Measurements from ENCODE around the gene TENM3.

The TENM3 gene

DNA sequence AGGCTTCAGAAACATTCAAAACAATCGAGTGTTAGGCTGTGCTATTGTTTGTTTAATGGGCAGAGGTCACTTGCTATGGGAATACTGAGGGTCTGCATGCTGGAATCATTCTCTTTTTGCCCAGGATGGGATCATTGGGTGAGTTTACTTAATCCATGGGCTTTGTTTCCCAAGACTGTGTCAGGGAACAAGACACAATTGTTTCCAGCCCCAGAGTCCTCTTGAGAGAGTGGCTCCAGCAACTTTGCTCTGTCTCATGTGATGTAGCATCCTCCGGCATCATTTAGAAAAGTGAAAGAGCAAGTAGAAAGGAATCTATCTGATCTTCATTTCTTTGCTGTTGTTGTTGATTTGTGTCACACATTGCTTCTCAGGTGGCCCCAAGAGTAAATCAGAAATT is 1.8 kb downstream of the TENM3 start:
- FAIRE-seq = no peak
- no peak for DNase-seq (ENCODE audit: insufficient read length, low spot score)

DNA sequence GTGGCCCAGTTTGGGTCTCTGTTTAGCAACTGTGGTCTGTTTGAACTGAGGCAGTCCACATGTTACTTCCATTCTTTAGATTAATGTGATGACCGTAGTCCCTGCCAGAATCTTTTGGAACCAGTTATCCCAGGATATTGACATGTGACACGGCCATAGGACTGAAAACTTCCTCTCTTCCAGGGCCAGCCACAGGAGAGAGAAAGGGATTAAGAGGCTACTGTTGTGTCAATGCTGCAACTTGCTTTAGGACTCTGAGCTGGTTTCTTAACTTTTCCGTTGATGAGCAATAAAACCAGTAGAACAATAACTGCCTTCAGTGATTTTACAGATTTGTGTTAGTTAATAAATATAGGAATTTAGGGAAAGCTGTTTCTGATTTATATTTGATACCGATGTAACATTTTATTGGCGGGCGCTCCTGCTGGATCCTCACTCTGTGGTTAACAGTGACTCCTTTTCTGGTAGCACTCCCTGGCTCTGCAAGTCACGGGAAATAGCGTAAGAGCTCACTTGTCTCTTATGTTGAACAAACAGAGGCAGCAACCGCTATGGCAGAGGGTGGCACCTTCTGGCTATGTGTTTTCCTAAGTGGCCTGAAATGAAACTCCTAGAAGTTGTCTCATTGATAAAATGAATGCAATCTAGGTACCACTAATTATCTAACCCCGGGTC is 2.5 kb downstream of the TENM3 start:
- DNase-seq (ENCODE audit: insufficient read length, low spot score) = no peak
- FAIRE-seq = no peak
- TF ChIP-seq, protein P1, sequence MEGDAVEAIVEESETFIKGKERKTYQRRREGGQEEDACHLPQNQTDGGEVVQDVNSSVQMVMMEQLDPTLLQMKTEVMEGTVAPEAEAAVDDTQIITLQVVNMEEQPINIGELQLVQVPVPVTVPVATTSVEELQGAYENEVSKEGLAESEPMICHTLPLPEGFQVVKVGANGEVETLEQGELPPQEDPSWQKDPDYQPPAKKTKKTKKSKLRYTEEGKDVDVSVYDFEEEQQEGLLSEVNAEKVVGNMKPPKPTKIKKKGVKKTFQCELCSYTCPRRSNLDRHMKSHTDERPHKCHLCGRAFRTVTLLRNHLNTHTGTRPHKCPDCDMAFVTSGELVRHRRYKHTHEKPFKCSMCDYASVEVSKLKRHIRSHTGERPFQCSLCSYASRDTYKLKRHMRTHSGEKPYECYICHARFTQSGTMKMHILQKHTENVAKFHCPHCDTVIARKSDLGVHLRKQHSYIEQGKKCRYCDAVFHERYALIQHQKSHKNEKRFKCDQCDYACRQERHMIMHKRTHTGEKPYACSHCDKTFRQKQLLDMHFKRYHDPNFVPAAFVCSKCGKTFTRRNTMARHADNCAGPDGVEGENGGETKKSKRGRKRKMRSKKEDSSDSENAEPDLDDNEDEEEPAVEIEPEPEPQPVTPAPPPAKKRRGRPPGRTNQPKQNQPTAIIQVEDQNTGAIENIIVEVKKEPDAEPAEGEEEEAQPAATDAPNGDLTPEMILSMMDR (IDR thresholded peaks at IDR 0.05; ENCODE audit: insufficient read depth, missing control alignments) = no peak

More for the DNA sequence above, 1.8 kb downstream of the TENM3 start:
- TF ChIP-seq, protein P1 (IDR thresholded peaks at IDR 0.05; ENCODE audit: insufficient read depth, missing control alignments) = no peak

DNA sequence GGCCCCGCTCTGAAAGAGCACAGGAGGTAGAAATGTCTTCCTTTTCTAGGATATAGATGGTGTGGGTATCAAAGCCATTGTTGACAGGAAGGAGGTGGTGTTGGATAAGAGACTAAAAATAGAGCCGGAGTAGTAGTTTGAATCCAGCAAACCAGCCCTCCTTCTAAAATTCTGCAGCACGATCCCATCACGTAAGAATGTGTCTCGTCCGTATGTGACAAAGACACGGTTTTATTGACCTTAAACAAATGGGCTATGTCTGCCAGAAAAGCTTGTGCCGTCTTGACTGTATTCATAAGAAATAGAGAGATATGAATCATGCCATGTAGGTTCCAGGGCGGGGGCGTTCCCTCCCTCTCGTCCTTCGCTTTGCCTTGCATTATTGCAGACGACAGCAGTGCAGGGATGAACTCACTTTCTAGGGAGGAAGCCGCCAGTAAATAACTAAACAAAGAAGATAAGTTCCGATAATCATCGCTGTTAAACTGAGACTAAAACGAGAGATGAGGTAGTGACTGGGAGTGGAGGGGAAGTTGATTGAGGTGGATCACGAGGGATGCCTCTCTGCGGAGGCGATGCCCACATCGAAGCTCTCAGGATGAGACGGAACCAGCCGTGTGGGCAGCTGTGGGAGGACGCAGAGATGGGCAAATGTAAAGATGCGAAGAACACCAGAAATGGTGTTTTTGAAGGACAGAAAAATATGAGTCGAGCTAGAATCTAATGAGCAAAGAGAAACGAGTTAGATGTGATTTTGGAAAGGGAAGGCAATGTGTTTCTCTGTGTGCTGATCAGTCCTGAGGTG is 3.4 kb downstream of the TENM3 start:
- TF ChIP-seq, protein P1 (IDR thresholded peaks at IDR 0.05; ENCODE audit: insufficient read depth, missing control alignments) = no peak
- no peak for DNase-seq (ENCODE audit: insufficient read length, low spot score)
- FAIRE-seq = no peak

GRCh38 chr4:182248295-182248694 is 5.1 kb downstream of the TENM3 start:
- DNase-seq (ENCODE audit: insufficient read length, low spot score) = no peak
- no peak for FAIRE-seq
- TF ChIP-seq, protein P1 (IDR thresholded peaks at IDR 0.05; ENCODE audit: insufficient read depth, missing control alignments) = no peak

- DNase-seq (ENCODE audit: insufficient read length, low spot score) = no peak
- TF ChIP-seq, protein P1 (IDR thresholded peaks at IDR 0.05; ENCODE audit: insufficient read depth, missing control alignments) = no peak
- FAIRE-seq = no peak
Observed at GRCh38 chr4:182250446-182250845, 7.2 kb downstream of the TENM3 start.

DNA sequence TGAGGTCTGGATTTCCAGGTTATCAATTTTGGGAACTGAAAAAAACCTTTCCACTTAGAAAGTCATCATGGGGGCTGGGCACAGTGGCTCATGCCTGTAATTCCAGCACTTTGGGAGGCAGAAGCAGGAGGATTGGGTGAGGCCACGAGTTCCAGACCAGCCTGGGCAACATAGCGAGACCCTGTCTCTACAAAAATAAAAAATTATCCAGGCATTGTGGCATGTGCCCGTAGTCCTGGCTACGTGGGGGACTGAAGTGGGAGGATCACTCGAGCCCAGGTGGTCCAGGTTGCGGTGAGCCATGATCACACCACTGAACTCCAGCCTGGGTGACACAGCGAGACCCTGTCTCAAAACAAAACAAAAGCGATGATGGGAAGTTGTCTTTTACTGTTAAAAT is 7.9 kb downstream of the TENM3 start:
- FAIRE-seq (no peak), DNase-seq (ENCODE audit: insufficient read length, low spot score) (no peak)
- TF ChIP-seq, protein P1 (IDR thresholded peaks at IDR 0.05; ENCODE audit: insufficient read depth, missing control alignments) = no peak

DNA sequence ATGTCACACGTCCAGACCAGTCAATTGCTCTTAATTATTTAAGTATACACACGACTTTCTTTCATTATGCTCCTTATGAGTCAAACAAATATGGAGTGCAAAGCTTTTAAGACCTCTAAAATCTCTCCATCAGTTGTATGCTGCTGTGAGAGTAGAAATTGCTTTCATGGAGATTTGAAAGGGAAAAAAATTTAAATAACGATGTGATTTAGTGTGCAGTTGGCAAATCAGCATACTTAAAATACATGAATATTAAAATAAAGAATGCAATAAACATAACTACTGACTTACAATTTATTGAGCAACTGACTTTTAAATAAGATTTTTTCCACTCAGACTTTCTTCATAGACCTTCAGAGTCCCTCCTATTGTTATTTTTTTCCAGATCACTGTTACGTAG is 9.0 kb downstream of the TENM3 start:
- FAIRE-seq = no peak
- no peak for DNase-seq (ENCODE audit: insufficient read length, low spot score)
- TF ChIP-seq, protein P1 (IDR thresholded peaks at IDR 0.05; ENCODE audit: insufficient read depth, missing control alignments) = no peak

Measured in D721Med (cell line).